ENCODE results near the gene SLC50A1. TPM values are rescaled to one million over a fixed set of nuclear protein-coding genes. Genes with fewer than 3 reads are reported as not detected.
A peak's percentile ranks its signal among the peaks of the same experiment; 100 is the strongest.

SLC50A1 gene
- total RNA-seq, 1 experiment from 2014 or later = 24.9 TPM

DNA sequence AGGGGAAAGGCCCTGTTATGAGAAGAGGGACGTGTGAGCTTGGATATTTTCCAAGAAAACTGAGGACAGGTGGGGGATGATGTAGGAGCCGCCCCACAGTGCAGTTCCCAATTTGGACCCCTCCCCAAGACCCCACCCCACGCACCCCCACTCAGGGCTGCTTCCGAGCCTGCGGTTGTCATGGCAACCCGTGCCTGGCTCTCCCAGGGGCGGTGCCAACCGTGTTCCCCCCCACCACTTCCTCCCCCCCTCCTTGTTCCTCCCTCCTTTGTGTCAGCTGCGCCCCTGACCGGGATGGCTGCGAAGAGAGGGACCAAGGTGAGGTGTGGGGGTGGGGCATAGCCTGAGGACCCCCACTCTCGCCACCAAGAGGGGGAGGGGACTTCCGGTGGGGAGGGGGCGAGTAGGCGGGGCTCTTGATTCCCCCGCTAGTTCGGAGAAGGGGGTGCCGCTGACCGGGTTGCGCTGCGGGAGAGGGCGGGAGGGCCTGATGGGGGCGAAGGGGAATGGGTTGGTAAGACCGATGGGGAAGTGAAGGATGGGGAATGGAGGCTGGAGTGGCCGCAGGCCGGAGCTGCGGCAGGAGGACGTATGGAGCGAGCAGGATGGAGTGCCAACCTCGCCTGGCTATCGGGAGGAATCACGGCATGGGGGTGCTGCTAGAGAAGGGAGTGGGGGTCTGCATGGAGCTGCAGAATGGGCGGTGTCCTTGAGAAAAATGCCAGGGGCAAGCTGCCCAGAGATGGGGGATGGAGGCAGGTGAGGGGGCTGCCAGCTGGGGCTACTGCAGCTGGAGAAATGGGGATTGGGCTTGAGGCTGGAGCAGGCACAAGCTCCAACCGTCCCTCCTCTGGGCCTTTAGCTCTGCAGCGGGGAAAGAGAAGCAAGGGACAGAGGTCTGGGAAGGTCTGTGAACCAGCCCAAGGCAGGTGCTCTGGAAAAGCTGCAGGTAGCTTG lies 39.0 kb downstream of the SLC50A1 start:
- no peaks in the 10 kb centered on the region for H3K9me3 Mint-ChIP-seq
- H3K9ac ChIP-seq (ENCODE audit: extremely low read depth, insufficient read length, low read length) = peak overlapping the region; percentile 24
- peaks cover 18% of the 10 kb centered on the region for H3K23me2 ChIP-seq (ENCODE audit: insufficient read length, low read depth, low read length, poor library complexity, severe bottlenecking)
- H3K27me3 ChIP-seq (ENCODE audit: insufficient read depth, low read length) = no peaks in the 10 kb centered on the region
- no peaks in the 10 kb centered on the region for H3K79me1 ChIP-seq (ENCODE audit: insufficient read depth, low read depth, low read length, poor library complexity, severe bottlenecking)
- peaks cover 26 to 51% (median 39%) of the 10 kb centered on the region in 3 experiments for H3K36me3 Mint-ChIP-seq (ENCODE audit: insufficient read depth in 1 of 3, low read depth in 3 of 3)
- no peak overlapping the region for H2BK15ac ChIP-seq (ENCODE audit: low read depth, low read length)
- no peak overlapping the region for H3K14ac ChIP-seq (ENCODE audit: insufficient read depth, low read length)
- no peak overlapping the region for H3K56ac ChIP-seq (ENCODE audit: insufficient read length, low read depth, low read length)
- no peaks in the 10 kb centered on the region; the same call in none of the 2 replicates for H3K27me3 Mint-ChIP-seq (ENCODE audit: low read depth)
- no peak overlapping the region for H3K18ac ChIP-seq (ENCODE audit: insufficient read length, low read depth, low read length)
- H4K20me1 ChIP-seq (ENCODE audit: control insufficient read depth, insufficient read depth, insufficient read length) = no peaks in the 10 kb centered on the region
- H2AK5ac ChIP-seq (ENCODE audit: insufficient read length, low read length) = no peak overlapping the region
- DNase-seq = peak; percentile 75
- H2BK5ac ChIP-seq (ENCODE audit: insufficient read length, low read length) = no peak overlapping the region
- H3K4me3 Mint-ChIP-seq = peak overlapping the region; percentile 92 to 97
- no peak overlapping the region for H2BK12ac ChIP-seq (ENCODE audit: insufficient read length, low read depth, low read length)
- H3K9me3 ChIP-seq (ENCODE audit: control insufficient read depth, low read depth, low read length) = no peaks in the 10 kb centered on the region
- peaks cover 23 to 37% of the 10 kb centered on the region in 2 experiments for H3K4me1 Mint-ChIP-seq
- H4K91ac ChIP-seq (ENCODE audit: insufficient read length, low read depth, low read length) = no peak overlapping the region
- H3K27ac Mint-ChIP-seq = peak overlapping the region; percentile 93 to 98 (median 93); a peak in 5 of 7 replicates
- no peaks in the 10 kb centered on the region; the same call in 1 of the 2 replicates for H3K79me2 ChIP-seq (ENCODE audit: insufficient read depth, low read length)
- H3K4ac ChIP-seq (ENCODE audit: low read depth, low read length) = no peak overlapping the region
- no peak for TF ChIP-seq CTCF (conservative IDR thresholded peaks at IDR 0.05)
- H2AFZ ChIP-seq (ENCODE audit: low read length) = no peak overlapping the region
- H2BK120ac ChIP-seq (ENCODE audit: low read depth, low read length, poor library complexity, severe bottlenecking) = no peak overlapping the region
- H4K8ac ChIP-seq (replicated peaks; ENCODE audit: insufficient read length, low read depth, low read length) = no peak overlapping the region
- no peak overlapping the region for H3T11ph ChIP-seq (ENCODE audit: low read length)
- H3K23ac ChIP-seq (ENCODE audit: insufficient read length, low read depth, low read length) = no peak overlapping the region
- H3K4me2 ChIP-seq (ENCODE audit: insufficient read depth, insufficient read length, low read length) = peak overlapping the region; percentile 75
- no peak overlapping the region for H2BK20ac ChIP-seq (ENCODE audit: low read depth, low read length, poor library complexity, severe bottlenecking)
- no peaks in the 10 kb centered on the region for H3K4me1 ChIP-seq (ENCODE audit: insufficient read depth, low read length)
- no peak overlapping the region for H4K5ac ChIP-seq (ENCODE audit: insufficient read length, low read depth, low read length)
- no peak overlapping the region for H3K27ac ChIP-seq (ENCODE audit: insufficient read length, low read depth, low read length)
- WGBS (ENCODE audit: extremely low coverage, insufficient read length, low lambda C conversion rate) = no CpG with 5 or more reads among the region's 35 CpGs
